A549 (cell line): ENCODE results near the gene NECAB3. TPM values are rescaled to one million over a fixed set of nuclear protein-coding genes. Genes with fewer than 3 reads are reported as not detected.

Source experiments
- ATAC-seq, 2 experiments: fragments of 200-7000 bp in 1 of 2; fragments of >200 bp in 1 of 2; cut with Nextera tagmentation in 1 of 2; cut with Tn5 transposase in 1 of 2; 3 replicates each; pipeline versions ENCODE4 v1.8.0 to v1.9.1; 2018 to 2020; ENCODE audit warnings: mild to moderate bottlenecking in 1 of 2, moderate library complexity in 1 of 2
- CTCF ChIA-PET: fragments of 300-600 bp; sonication (Branson Sonifier 250); formaldehyde crosslinking; extraction: SDS; loops from one replicate; lab custom pipeline; 2021; ENCODE audit warnings: antibody characterized with exemption, inconsistent platforms; lab: Yijun Ruan, JAX
- POLR2A ChIA-PET: fragments of 350-600 bp; formaldehyde crosslinking; extraction: SDS; loops from one replicate; lab custom pipeline; 2021; ENCODE audit warnings: antibody characterized with exemption, inconsistent platforms; lab: Yijun Ruan, JAX
- DNase-seq, 2 experiments: peaks; one replicate each; pipeline versions ENCODE4 v3.0.0 to v3.0.0-alpha.2; 2011 to 2016; ENCODE audit warnings: low read depth in 1 of 2, low spot score in 1 of 2
- FAIRE-seq: peaks from 2 replicates; lab custom pipeline; 2011; peaks lifted over from hg19 to GRCh38; lab: Jason Lieb, UNC
- H3K27ac ChIP-seq, 2 experiments: fragments of >200 bp; sonication (Bioruptor Twin); formaldehyde crosslinking; 3 replicates each; pipeline ENCODE4 v1.5.1; 2016 to 2017
- H3K4me1 ChIP-seq: fragments of >200 bp; sonication (Bioruptor Twin); formaldehyde crosslinking; 3 replicates; pipeline ENCODE4 v1.6.1; 2016
- H3K4me2 ChIP-seq: fragments of >200 bp; sonication (Bioruptor Twin); formaldehyde crosslinking; 3 replicates; pipeline ENCODE4 v1.6.1; 2016
- H3K4me3 ChIP-seq: fragments of >200 bp; sonication (Bioruptor Twin); formaldehyde crosslinking; 3 replicates; pipeline ENCODE4 v1.5.1; 2016
- H3K9me3 ChIP-seq: fragments of >200 bp; sonication (Bioruptor Twin); formaldehyde crosslinking; 3 replicates; pipeline ENCODE4 v1.6.1; 2016
- CBX2 ChIP-seq: fragments of 200-600 bp; sonication (generic); IDR thresholded peaks from 2 replicates; pipeline ENCODE4 v1.6.1; 2016; ENCODE audit warnings: low read depth, mild to moderate bottlenecking, borderline replicate concordance
- CHD4 ChIP-seq: fragments of 200-600 bp; sonication (generic); IDR thresholded peaks from 2 replicates; pipeline ENCODE4 v1.6.1; 2016; ENCODE audit warnings: antibody characterized with exemption, mild to moderate bottlenecking, borderline replicate concordance
- EP300 ChIP-seq, 2 experiments: fragments of >200 bp; sonication (Bioruptor Twin); formaldehyde crosslinking; IDR thresholded peaks; 2 replicates in 1 of 2; 3 replicates in 1 of 2; pipeline ENCODE4 v1.6.1; 2016 to 2017
- FOSB ChIP-seq: fragments of 250-450 bp; sonication (Bioruptor Pico); IDR thresholded peaks from 2 replicates; pipeline ENCODE4 v1.5.0; 2020; ENCODE audit warnings: mild to moderate bottlenecking, moderate library complexity
- FOSL2 ChIP-seq, 2 experiments: fragments of 450-650 bp in 1 of 2; fragments of >200 bp in 1 of 2; sonication (Bioruptor Twin) in 1 of 2; formaldehyde crosslinking; IDR thresholded peaks; 2 replicates each; pipeline versions ENCODE4 v1.5.0 to v1.6.1; 2016 to 2020; ENCODE audit warnings: mild to moderate bottlenecking in 1 of 2, moderate library complexity in 1 of 2
- GATA3 ChIP-seq: IDR thresholded peaks from 2 replicates; pipeline ENCODE4 v1.6.1; 2012; ENCODE audit warnings: borderline replicate concordance
- MAZ ChIP-seq: fragments of 150-350 bp; IDR thresholded peaks from 2 replicates; pipeline ENCODE4 v1.6.1; 2014; ENCODE audit warnings: antibody characterized with exemption, low read depth, low read length, borderline replicate concordance
- NPAS2 ChIP-seq: fragments of 250-450 bp; sonication (Bioruptor Pico); IDR thresholded peaks from 2 replicates; pipeline ENCODE4 v1.8.0; 2022; ENCODE audit warnings: mild to moderate bottlenecking, moderate library complexity, borderline replicate concordance
- PHF8 ChIP-seq: fragments of 200-600 bp; sonication (generic); IDR thresholded peaks from 2 replicates; pipeline ENCODE4 v1.6.1; 2016; ENCODE audit warnings: low read depth, mild to moderate bottlenecking, antibody characterized with exemption, moderate library complexity, borderline replicate concordance
- RARB ChIP-seq: fragments of 250-450 bp; sonication (Bioruptor Pico); IDR thresholded peaks from 2 replicates; pipeline ENCODE4 v1.8.0; 2021; ENCODE audit warnings: mild to moderate bottlenecking, moderate library complexity
- RCOR1 ChIP-seq: fragments of 150-350 bp; IDR thresholded peaks from 2 replicates; pipeline ENCODE4 v1.6.1; 2014; ENCODE audit warnings: antibody characterized with exemption, low read length, low read depth
- SREBF2 ChIP-seq: fragments of 450-650 bp; IDR thresholded peaks from 2 replicates; pipeline ENCODE4 v1.6.1; 2014; ENCODE audit warnings: mild to moderate bottlenecking, moderate library complexity
- TFCP2L1 ChIP-seq: fragments of 250-450 bp; sonication (Bioruptor Pico); IDR thresholded peaks from 2 replicates; pipeline ENCODE4 v1.5.0; 2021; ENCODE audit warnings: mild to moderate bottlenecking
- ZNF302 ChIP-seq: fragments of 250-450 bp; sonication (Bioruptor Pico); IDR thresholded peaks from 2 replicates; pipeline ENCODE4 v1.9.0; 2021; ENCODE audit warnings: inconsistent platforms, mild to moderate bottlenecking, moderate library complexity
- WGBS: methylation state at CpG from one replicate; pipeline ENCODE4 v1.1.6; 2017; ENCODE audit errors: missing lambda C conversion rate; 5-methylcytosine and 5-hydroxymethylcytosine counted together
- polyA plus RNA-seq, 4 experiments: library from polyadenylated mRNA; depleted of rRNA in 3 of 4; stranded (reverse); fragments of >200 nt; fragmentation: RNase III in 1 of 4; extraction: RNeasy Plus Mini Kit Qiagen cat#74134 plus additional on column Dnase treatment in 1 of 4; gene quantifications; 2 replicates in 3 of 4; 3 replicates in 1 of 4; pipeline ENCODE4 v1.2.3, GENCODE V29; 2011 to 2017
- TF ChIP-seq, protein P1 (sequence below): IDR thresholded peaks from 2 replicates; pipeline ENCODE4 v1.6.1; 2012; ENCODE audit warnings: low read depth, borderline replicate concordance
- TF ChIP-seq, protein P2 (sequence below): IDR thresholded peaks from 2 replicates; pipeline ENCODE4 v1.6.1; 2012
- TF ChIP-seq, protein P3 (sequence below): fragments of >200 bp; sonication (Bioruptor Twin); formaldehyde crosslinking; IDR thresholded peaks from 2 replicates; pipeline ENCODE4 v1.6.1; 2016
- TF ChIP-seq, protein P4 (sequence below): fragments of 250-450 bp; sonication (Bioruptor Pico); IDR thresholded peaks from 2 replicates; pipeline ENCODE4 v1.5.0; 2021; ENCODE audit warnings: mild to moderate bottlenecking, moderate library complexity, borderline replicate concordance
- TF ChIP-seq, protein P5 (sequence below): IDR thresholded peaks from 2 replicates; pipeline ENCODE4 v1.6.1; 2012
- TF ChIP-seq, protein P6 (sequence below): fragments of 150-350 bp; IDR thresholded peaks from 2 replicates; pipeline ENCODE4 v1.6.1; 2014; ENCODE audit warnings: low read depth, mild to moderate bottlenecking, low read length

The NECAB3 gene
- polyA plus RNA-seq, 2 of the 4 experiments (the other 2 are of a cell fraction) = 9.3 to 19.3 TPM

DNA sequence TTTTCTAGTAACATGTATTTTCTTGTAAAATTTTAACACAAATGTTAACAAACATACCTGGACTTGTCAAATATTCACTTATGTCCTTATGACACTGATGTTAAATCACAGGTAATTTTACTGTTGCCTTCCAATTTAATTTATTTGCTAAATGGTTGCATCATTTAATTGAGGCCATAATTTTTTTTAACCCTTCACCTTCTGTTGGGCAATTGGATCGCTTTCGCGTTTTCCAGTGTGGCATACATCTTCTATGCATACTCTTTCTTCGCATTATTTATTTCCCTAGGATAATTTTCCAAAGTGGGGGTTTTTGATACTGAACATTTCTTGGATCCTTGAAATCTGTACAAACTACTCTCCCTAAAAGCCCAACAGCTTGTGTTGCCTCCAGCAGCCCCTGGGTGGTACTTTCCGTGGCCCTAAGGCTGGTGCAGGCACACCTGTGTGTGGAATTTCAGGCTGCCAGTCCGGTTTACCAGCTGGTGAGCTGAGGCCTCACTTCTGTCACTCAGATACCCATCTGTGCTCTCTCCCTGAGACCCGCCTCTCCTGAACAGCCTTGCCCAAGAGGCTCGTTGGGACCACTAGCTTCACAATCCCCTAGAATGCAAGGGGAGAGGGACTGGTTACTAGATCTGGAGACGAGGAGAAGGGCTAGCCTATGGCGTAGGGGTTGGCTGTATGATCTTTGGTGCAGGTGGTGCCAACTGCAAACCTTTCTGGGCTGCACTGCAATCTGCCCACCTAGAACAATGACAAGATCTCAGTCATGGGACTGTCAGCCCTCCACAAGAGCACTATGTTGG lies 23.3 kb downstream of the NECAB3 start:
- no peak for DNase-seq
- H3K4me2 ChIP-seq = no peak overlapping the region
- WGBS = 79% methylated on average over 10 of the region's 10 CpGs
- TF ChIP-seq TFCP2L1 (CRISPR knock-in tag) = no peak
- TF ChIP-seq RARB = no peak
- TF ChIP-seq, protein P1, sequence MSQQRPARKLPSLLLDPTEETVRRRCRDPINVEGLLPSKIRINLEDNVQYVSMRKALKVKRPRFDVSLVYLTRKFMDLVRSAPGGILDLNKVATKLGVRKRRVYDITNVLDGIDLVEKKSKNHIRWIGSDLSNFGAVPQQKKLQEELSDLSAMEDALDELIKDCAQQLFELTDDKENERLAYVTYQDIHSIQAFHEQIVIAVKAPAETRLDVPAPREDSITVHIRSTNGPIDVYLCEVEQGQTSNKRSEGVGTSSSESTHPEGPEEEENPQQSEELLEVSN = no peak
- TF ChIP-seq FOSB (CRISPR knock-in tag) = no peak
- TF ChIP-seq, protein P2, sequence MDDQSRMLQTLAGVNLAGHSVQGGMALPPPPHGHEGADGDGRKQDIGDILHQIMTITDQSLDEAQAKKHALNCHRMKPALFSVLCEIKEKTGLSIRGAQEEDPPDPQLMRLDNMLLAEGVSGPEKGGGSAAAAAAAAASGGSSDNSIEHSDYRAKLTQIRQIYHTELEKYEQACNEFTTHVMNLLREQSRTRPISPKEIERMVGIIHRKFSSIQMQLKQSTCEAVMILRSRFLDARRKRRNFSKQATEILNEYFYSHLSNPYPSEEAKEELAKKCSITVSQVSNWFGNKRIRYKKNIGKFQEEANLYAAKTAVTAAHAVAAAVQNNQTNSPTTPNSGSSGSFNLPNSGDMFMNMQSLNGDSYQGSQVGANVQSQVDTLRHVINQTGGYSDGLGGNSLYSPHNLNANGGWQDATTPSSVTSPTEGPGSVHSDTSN = no peak
- no peak for TF ChIP-seq RCOR1
- TF ChIP-seq, protein P3, sequence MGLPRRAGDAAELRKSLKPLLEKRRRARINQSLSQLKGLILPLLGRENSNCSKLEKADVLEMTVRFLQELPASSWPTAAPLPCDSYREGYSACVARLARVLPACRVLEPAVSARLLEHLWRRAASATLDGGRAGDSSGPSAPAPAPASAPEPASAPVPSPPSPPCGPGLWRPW = no peak
- TF ChIP-seq CHD4 = no peak
- no peak for TF ChIP-seq CBX2
- no peak for TF ChIP-seq PHF8
- TF ChIP-seq, protein P4, sequence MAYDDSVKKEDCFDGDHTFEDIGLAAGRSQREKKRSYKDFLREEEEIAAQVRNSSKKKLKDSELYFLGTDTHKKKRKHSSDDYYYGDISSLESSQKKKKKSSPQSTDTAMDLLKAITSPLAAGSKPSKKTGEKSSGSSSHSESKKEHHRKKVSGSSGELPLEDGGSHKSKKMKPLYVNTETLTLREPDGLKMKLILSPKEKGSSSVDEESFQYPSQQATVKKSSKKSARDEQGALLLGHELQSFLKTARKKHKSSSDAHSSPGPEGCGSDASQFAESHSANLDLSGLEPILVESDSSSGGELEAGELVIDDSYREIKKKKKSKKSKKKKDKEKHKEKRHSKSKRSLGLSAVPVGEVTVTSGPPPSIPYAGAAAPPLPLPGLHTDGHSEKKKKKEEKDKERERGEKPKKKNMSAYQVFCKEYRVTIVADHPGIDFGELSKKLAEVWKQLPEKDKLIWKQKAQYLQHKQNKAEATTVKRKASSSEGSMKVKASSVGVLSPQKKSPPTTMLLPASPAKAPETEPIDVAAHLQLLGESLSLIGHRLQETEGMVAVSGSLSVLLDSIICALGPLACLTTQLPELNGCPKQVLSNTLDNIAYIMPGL (CRISPR knock-in tag) = no peak
- no peak for TF ChIP-seq MAZ
- TF ChIP-seq EP300 (IDR thresholded peaks at IDR 0.05) = no peak
- no peak for TF ChIP-seq FOSL2 (IDR thresholded peaks at IDR 0.05)
- TF ChIP-seq FOSL2 (CRISPR knock-in tag; IDR thresholded peaks at IDR 0.05) = no peak
- TF ChIP-seq SREBF2 = no peak
- TF ChIP-seq, protein P5, sequence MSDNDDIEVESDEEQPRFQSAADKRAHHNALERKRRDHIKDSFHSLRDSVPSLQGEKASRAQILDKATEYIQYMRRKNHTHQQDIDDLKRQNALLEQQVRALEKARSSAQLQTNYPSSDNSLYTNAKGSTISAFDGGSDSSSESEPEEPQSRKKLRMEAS = no peak
- TF ChIP-seq GATA3 = no peak
- TF ChIP-seq, protein P6, sequence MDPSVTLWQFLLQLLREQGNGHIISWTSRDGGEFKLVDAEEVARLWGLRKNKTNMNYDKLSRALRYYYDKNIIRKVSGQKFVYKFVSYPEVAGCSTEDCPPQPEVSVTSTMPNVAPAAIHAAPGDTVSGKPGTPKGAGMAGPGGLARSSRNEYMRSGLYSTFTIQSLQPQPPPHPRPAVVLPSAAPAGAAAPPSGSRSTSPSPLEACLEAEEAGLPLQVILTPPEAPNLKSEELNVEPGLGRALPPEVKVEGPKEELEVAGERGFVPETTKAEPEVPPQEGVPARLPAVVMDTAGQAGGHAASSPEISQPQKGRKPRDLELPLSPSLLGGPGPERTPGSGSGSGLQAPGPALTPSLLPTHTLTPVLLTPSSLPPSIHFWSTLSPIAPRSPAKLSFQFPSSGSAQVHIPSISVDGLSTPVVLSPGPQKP = no peak
- TF ChIP-seq NPAS2 = no peak
- no peak for TF ChIP-seq ZNF302 (CRISPR knock-in tag)
- TF ChIP-seq, all 56 proteins: peak for 0
- Histone ChIP-seq H3K9me3 (no peaks in the 10 kb centered on the region), H3K4me3 (no peak overlapping the region), H3K27ac (no peak overlapping the region), H3K4me1 (peaks cover 4% of the 10 kb centered on the region; the same call in 1 of the 3 replicates)
- FAIRE-seq (no peak), ATAC-seq (no peak)
- ChIA-PET CTCF (interaction anchor here (2.3 to 4.8 kb wide), 5 partner anchors 8 to 197 kb away, joined by 8 to 28 read pairs (median 20); partner anchors contain the start of gene C20orf144), POLR2A (no interaction called here)
